Fibroblast of lung (primary cell): ENCODE data around the gene VAV2. TPM values are rescaled to one million over a fixed set of nuclear protein-coding genes. Genes with fewer than 3 reads are reported as not detected.

Experiments used
- DNase-seq, 2 donors: peaks; one replicate each; pipeline versions ENCODE4 v3.0.0 to v3.0.0-alpha.2; 2010; ENCODE audit warnings: low read depth in 2 of 2
- H2AFZ ChIP-seq: 2 replicates; pipeline ENCODE4 v1.5.1; 2012; ENCODE audit warnings: low read length, control low read depth, inconsistent platforms
- H3K27ac ChIP-seq: 2 replicates; pipeline ENCODE4 v1.5.1; 2011; ENCODE audit warnings: low read length, control low read depth; ENCODE audit not compliant: insufficient read depth
- H3K27me3 ChIP-seq: 2 replicates; pipeline ENCODE4 v1.5.1; 2011; ENCODE audit warnings: mild to moderate bottlenecking, low read length; ENCODE audit not compliant: control insufficient read depth, insufficient read depth
- H3K36me3 ChIP-seq: 2 replicates; pipeline ENCODE4 v1.5.1; 2011; ENCODE audit warnings: low read length; ENCODE audit not compliant: control insufficient read depth, insufficient read depth
- H3K4me1 ChIP-seq: 2 replicates; pipeline ENCODE4 v1.5.1; 2011; ENCODE audit warnings: low read length; ENCODE audit not compliant: control insufficient read depth, insufficient read depth; ENCODE audit errors: extremely low read depth
- H3K4me2 ChIP-seq: 2 replicates; pipeline ENCODE4 v1.5.1; 2011; ENCODE audit warnings: low read length, control low read depth; ENCODE audit not compliant: insufficient read depth; ENCODE audit errors: extremely low read depth
- H3K4me3 ChIP-seq, 4 experiments: fragments of 200-600 bp in 1 of 4; sonication (generic) in 1 of 4; replicated peaks in 1 of 4; 2 replicates each; pipeline ENCODE4 v1.5.1; 2011 to 2016; ENCODE audit warnings: low read length in 4 of 4, low read depth in 3 of 4, mild to moderate bottlenecking in 3 of 4, control low read depth in 2 of 4, inconsistent platforms in 1 of 4, mixed read lengths in 1 of 4; ENCODE audit not compliant: insufficient read depth in 1 of 4; ENCODE audit errors: control extremely low read depth in 1 of 4
- H3K79me2 ChIP-seq: 2 replicates; pipeline ENCODE4 v1.5.1; 2012; ENCODE audit warnings: mild to moderate bottlenecking, low read length, inconsistent platforms; ENCODE audit not compliant: control insufficient read depth, insufficient read depth
- H3K9ac ChIP-seq: 2 replicates; pipeline ENCODE4 v1.5.1; 2011; ENCODE audit warnings: mild to moderate bottlenecking, low read length, control low read depth; ENCODE audit not compliant: insufficient read depth
- H3K9me3 ChIP-seq: 2 replicates; pipeline ENCODE4 v1.5.1; 2012; ENCODE audit warnings: low read depth, low read length; ENCODE audit not compliant: control insufficient read depth, insufficient read depth
- H4K20me1 ChIP-seq: 2 replicates; pipeline ENCODE4 v1.5.1; 2011; ENCODE audit warnings: low read length; ENCODE audit not compliant: control insufficient read depth, insufficient read depth; ENCODE audit errors: extremely low read depth
- EZH2 ChIP-seq: IDR thresholded peaks from 2 replicates; pipeline ENCODE4 v1.5.1; 2012; ENCODE audit warnings: low read length, control low read depth, mild to moderate bottlenecking; ENCODE audit errors: missing control alignments
- polyA plus RNA-seq, 2 donors: library from polyadenylated mRNA; depleted of rRNA in 1 of 2; stranded (reverse) in 1 of 2; unstranded in 1 of 2; fragments of >200 nt; gene quantifications; 2 replicates each; pipeline ENCODE4 v1.2.1, GENCODE V29; 2011 to 2012; ENCODE audit warnings: missing spikeins in 1 of 2
- total RNA-seq: library from RNA; depleted of rRNA; stranded (reverse); fragments of >200 nt; gene quantifications from 2 replicates; pipeline ENCODE4 v1.2.1, GENCODE V29; 2014
- TF ChIP-seq, protein P1 (sequence below), 2 donors: IDR thresholded peaks in 1 of 2; conservative IDR thresholded peaks in 1 of 2; 1 replicate in 1 of 2; 2 replicates in 1 of 2; pipeline ENCODE4 v1.5.1; 2011 to 2012; ENCODE audit warnings: low read length in 2 of 2, control low read depth in 1 of 2, inconsistent platforms in 1 of 2, low read depth in 1 of 2, mild to moderate bottlenecking in 1 of 2

Gene VAV2
- total and polyA plus RNA-seq, 2 donors (not counting 1 experiment from before 2014, with no cell fraction given), result 13.7 to 17.7 TPM

- peaks cover 2% of the 10 kb centered on the region for H3K79me2 ChIP-seq
- no peaks in the 10 kb centered on the region for H4K20me1 ChIP-seq
- H3K36me3 ChIP-seq, result no peaks in the 10 kb centered on the region
- H3K4me2 ChIP-seq, result no peak overlapping the region
- no peak for DNase-seq
- no peak overlapping the region for H2AFZ ChIP-seq
- H3K9ac ChIP-seq, result no peak overlapping the region
- no peak overlapping the region for H3K4me3 ChIP-seq
- TF ChIP-seq, protein P1, sequence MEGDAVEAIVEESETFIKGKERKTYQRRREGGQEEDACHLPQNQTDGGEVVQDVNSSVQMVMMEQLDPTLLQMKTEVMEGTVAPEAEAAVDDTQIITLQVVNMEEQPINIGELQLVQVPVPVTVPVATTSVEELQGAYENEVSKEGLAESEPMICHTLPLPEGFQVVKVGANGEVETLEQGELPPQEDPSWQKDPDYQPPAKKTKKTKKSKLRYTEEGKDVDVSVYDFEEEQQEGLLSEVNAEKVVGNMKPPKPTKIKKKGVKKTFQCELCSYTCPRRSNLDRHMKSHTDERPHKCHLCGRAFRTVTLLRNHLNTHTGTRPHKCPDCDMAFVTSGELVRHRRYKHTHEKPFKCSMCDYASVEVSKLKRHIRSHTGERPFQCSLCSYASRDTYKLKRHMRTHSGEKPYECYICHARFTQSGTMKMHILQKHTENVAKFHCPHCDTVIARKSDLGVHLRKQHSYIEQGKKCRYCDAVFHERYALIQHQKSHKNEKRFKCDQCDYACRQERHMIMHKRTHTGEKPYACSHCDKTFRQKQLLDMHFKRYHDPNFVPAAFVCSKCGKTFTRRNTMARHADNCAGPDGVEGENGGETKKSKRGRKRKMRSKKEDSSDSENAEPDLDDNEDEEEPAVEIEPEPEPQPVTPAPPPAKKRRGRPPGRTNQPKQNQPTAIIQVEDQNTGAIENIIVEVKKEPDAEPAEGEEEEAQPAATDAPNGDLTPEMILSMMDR (conservative IDR thresholded peaks at IDR 0.05 in 1 of 2, IDR thresholded peaks at IDR 0.05 in 1 of 2; ENCODE audit: low read depth in 1 of 2, low read length in 2 of 2), result no peak
- TF ChIP-seq EZH2, result no peak
- peaks cover 13% of the 10 kb centered on the region for H3K4me1 ChIP-seq
- no peaks in the 10 kb centered on the region for H3K9me3 ChIP-seq
- no peaks in the 10 kb centered on the region for H3K27me3 ChIP-seq
- no peak overlapping the region for H3K27ac ChIP-seq
Measured at GRCh38 chr9:133841167-133841812, 150.8 kb downstream of the VAV2 start.

GRCh38 chr9:133839822-133840329 lies 152.2 kb downstream of the VAV2 start:
- no peak overlapping the region for H3K9ac ChIP-seq
- H3K79me2 ChIP-seq, result peaks cover 2% of the 10 kb centered on the region
- no peak for TF ChIP-seq EZH2
- TF ChIP-seq, protein P1 (conservative IDR thresholded peaks at IDR 0.05 in 1 of 2, IDR thresholded peaks at IDR 0.05 in 1 of 2; ENCODE audit: low read depth in 1 of 2, low read length in 2 of 2), result no peak
- H3K4me1 ChIP-seq, result peaks cover 8% of the 10 kb centered on the region
- H3K27me3 ChIP-seq, result no peaks in the 10 kb centered on the region
- peak overlapping the region; percentile 43 for H3K27ac ChIP-seq
- H3K36me3 ChIP-seq, result no peaks in the 10 kb centered on the region
- no peaks in the 10 kb centered on the region for H4K20me1 ChIP-seq
- no peak overlapping the region for H3K4me2 ChIP-seq
- peak in 1 of 2 donors; percentile 56 for DNase-seq
- H3K4me3 ChIP-seq, result no peak overlapping the region
- no peaks in the 10 kb centered on the region for H3K9me3 ChIP-seq
- H2AFZ ChIP-seq, result no peak overlapping the region

- Histone ChIP-seq H3K27me3 (no peaks in the 10 kb centered on the region), H4K20me1 (no peaks in the 10 kb centered on the region), H3K36me3 (no peaks in the 10 kb centered on the region), H3K4me2 (no peak overlapping the region), H3K27ac (no peak overlapping the region), H3K9me3 (no peaks in the 10 kb centered on the region), H3K79me2 (no peaks in the 10 kb centered on the region), H3K9ac (no peak overlapping the region), H3K4me3 (no peak overlapping the region), H2AFZ (no peak overlapping the region), H3K4me1 (peaks cover 7% of the 10 kb centered on the region)
- no peak for TF ChIP-seq EZH2
- TF ChIP-seq, protein P1 (conservative IDR thresholded peaks at IDR 0.05 in 1 of 2, IDR thresholded peaks at IDR 0.05 in 1 of 2; ENCODE audit: low read depth in 1 of 2, low read length in 2 of 2), result no peak
- DNase-seq, result no peak
Measured at GRCh38 chr9:133838859-133839507, 153.1 kb downstream of the VAV2 start.
